Suprapubic skin (tissue), 4 donors: ENCODE results near the gene UNC93B1.

Source experiments
- POLR2A ChIP-seq, 2 donors: fragments of 450-650 bp; IDR thresholded peaks; one replicate each; pipeline ENCODE4 v1.6.1; 2017; ENCODE audit warnings: antibody characterized with exemption in 2 of 2, mild to moderate bottlenecking in 2 of 2, moderate library complexity in 2 of 2
- POLR2AphosphoS5 ChIP-seq, 3 donors: sonication (generic); formaldehyde crosslinking; IDR thresholded peaks; one replicate each; pipeline ENCODE4 v1.6.1; 2017; ENCODE audit warnings: antibody characterized with exemption in 3 of 3
- TF ChIP-seq, protein P1 (sequence below), 2 donors: fragments of 200-600 bp in 1 of 2; fragments of 450-650 bp in 1 of 2; sonication (generic) in 1 of 2; IDR thresholded peaks; one replicate each; pipeline ENCODE4 v1.5.1; 2016 to 2019; ENCODE audit warnings: antibody characterized with exemption in 2 of 2, mild to moderate bottlenecking in 1 of 2, moderate library complexity in 1 of 2

DNA sequence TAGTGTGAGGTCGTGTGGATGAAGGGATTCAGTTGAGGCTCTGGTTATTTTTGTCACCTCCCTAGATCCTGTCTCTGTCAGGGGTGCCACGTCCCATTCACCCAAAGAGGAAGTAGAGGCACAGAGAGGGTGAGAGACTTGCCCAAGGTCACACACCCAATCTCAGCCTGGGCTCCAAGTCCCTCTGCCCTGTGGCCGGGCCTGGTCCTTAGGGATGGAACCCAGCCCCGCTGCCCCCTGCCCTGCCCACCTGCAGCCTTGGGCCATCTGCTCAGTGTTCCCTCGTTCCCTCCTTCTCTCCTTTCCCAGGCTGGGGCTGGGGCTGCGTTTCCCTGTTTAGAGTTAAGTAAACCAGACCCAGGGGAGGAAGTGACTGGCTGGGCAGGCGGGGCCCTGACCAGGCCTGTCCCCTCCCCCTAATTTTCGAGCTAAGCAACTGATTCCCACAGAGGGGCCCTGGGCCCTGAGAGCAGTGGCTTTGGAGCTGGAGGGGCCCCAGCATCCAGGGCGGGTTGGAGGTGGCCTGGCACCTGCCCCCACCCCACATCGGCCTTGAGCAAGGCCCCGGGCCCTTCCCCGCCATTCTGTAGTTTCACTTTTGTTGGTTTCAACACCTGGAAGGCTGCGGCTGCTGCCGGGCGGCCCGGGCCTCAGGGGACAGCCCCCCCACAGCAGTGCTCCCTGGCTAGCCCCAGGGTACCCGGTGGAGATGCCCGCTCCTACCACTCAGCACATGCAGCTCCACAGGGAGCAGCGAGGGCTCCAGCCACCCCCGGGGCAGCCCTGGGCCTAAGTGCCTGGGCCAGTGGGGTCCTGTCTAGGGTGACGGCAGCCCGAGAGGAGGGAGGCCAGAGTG is 36.4 kb upstream of the UNC93B1 start:
- no peak for TF ChIP-seq POLR2A (IDR thresholded peaks at IDR 0.05)
- TF ChIP-seq, protein P1, sequence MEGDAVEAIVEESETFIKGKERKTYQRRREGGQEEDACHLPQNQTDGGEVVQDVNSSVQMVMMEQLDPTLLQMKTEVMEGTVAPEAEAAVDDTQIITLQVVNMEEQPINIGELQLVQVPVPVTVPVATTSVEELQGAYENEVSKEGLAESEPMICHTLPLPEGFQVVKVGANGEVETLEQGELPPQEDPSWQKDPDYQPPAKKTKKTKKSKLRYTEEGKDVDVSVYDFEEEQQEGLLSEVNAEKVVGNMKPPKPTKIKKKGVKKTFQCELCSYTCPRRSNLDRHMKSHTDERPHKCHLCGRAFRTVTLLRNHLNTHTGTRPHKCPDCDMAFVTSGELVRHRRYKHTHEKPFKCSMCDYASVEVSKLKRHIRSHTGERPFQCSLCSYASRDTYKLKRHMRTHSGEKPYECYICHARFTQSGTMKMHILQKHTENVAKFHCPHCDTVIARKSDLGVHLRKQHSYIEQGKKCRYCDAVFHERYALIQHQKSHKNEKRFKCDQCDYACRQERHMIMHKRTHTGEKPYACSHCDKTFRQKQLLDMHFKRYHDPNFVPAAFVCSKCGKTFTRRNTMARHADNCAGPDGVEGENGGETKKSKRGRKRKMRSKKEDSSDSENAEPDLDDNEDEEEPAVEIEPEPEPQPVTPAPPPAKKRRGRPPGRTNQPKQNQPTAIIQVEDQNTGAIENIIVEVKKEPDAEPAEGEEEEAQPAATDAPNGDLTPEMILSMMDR (IDR thresholded peaks at IDR 0.05): no peak
- no peak for TF ChIP-seq POLR2AphosphoS5 (IDR thresholded peaks at IDR 0.05)
